ENCODE data around the gene GNLY.

Gene GNLY

GRCh38 chr2:85728342-85728741, 34.2 kb downstream of the GNLY start:
- Histone ChIP-seq H3F3A (ENCODE audit: insufficient read depth, low read length) (no peaks in the 10 kb centered on the region), H3K4me1 (ENCODE audit: insufficient read depth, low read length, severe bottlenecking) (no peaks in the 10 kb centered on the region), H3K9me2 (ENCODE audit: low read depth, low read length) (no peaks in the 10 kb centered on the region), H2AFZ (ENCODE audit: low read length) (no peak overlapping the region), H3K36me3 (ENCODE audit: insufficient read depth, low read length) (no peaks in the 10 kb centered on the region), H4K20me1 (ENCODE audit: insufficient read depth, low read length) (no peaks in the 10 kb centered on the region), H3K9ac (ENCODE audit: low read length) (no peak overlapping the region), H3K79me2 (ENCODE audit: insufficient read depth, low read length) (no peaks in the 10 kb centered on the region), H3K4me2 (ENCODE audit: low read length) (no peak overlapping the region), H3K9me3 (ENCODE audit: low read length) (no peaks in the 10 kb centered on the region), H3K27me3 (ENCODE audit: insufficient read depth, low read length) (no peaks in the 10 kb centered on the region), H3K27ac (ENCODE audit: low read depth, low read length, poor library complexity, severe bottlenecking) (no peak overlapping the region), H3K4me3 (ENCODE audit: low read depth, low read length, poor library complexity, severe bottlenecking) (no peak overlapping the region)
- TF ChIP-seq EZH2 (IDR thresholded peaks at IDR 0.05; ENCODE audit: borderline replicate concordance, low read length) (no peak), CTCF (IDR thresholded peaks at IDR 0.05; ENCODE audit: low read length) (no peak)

GRCh38 chr2:85728883-85729824, 35.0 kb downstream of the GNLY start:
- no peaks in the 10 kb centered on the region for H3K79me2 ChIP-seq (ENCODE audit: insufficient read depth, low read length)
- no peaks in the 10 kb centered on the region for H4K20me1 ChIP-seq (ENCODE audit: insufficient read depth, low read length)
- no peak overlapping the region for H3K27ac ChIP-seq (ENCODE audit: low read depth, low read length, poor library complexity, severe bottlenecking)
- H3K9me3 ChIP-seq (ENCODE audit: low read length) = no peaks in the 10 kb centered on the region
- no peak overlapping the region for H3K9ac ChIP-seq (ENCODE audit: low read length)
- no peak overlapping the region for H3K4me2 ChIP-seq (ENCODE audit: low read length)
- no peaks in the 10 kb centered on the region for H3F3A ChIP-seq (ENCODE audit: insufficient read depth, low read length)
- H3K36me3 ChIP-seq (ENCODE audit: insufficient read depth, low read length) = no peaks in the 10 kb centered on the region
- no peaks in the 10 kb centered on the region for H3K9me2 ChIP-seq (ENCODE audit: low read depth, low read length)
- no peaks in the 10 kb centered on the region for H3K4me1 ChIP-seq (ENCODE audit: insufficient read depth, low read length, severe bottlenecking)
- no peak overlapping the region for H3K4me3 ChIP-seq (ENCODE audit: low read depth, low read length, poor library complexity, severe bottlenecking)
- TF ChIP-seq CTCF (IDR thresholded peaks at IDR 0.05; ENCODE audit: low read length) (peak; percentile 90), EZH2 (IDR thresholded peaks at IDR 0.05; ENCODE audit: borderline replicate concordance, low read length) (no peak)
- no peaks in the 10 kb centered on the region for H3K27me3 ChIP-seq (ENCODE audit: insufficient read depth, low read length)
- H2AFZ ChIP-seq (ENCODE audit: low read length) = no peak overlapping the region

- H3K27ac ChIP-seq (ENCODE audit: low read depth, low read length, poor library complexity, severe bottlenecking) = no peak overlapping the region
- H3K9me2 ChIP-seq (ENCODE audit: low read depth, low read length) = no peaks in the 10 kb centered on the region
- no peak overlapping the region for H3K4me3 ChIP-seq (ENCODE audit: low read depth, low read length, poor library complexity, severe bottlenecking)
- H3K9ac ChIP-seq (ENCODE audit: low read length) = no peak overlapping the region
- H2AFZ ChIP-seq (ENCODE audit: low read length) = no peak overlapping the region
- H3K4me1 ChIP-seq (ENCODE audit: insufficient read depth, low read length, severe bottlenecking) = no peaks in the 10 kb centered on the region
- no peaks in the 10 kb centered on the region for H3F3A ChIP-seq (ENCODE audit: insufficient read depth, low read length)
- no peaks in the 10 kb centered on the region for H4K20me1 ChIP-seq (ENCODE audit: insufficient read depth, low read length)
- no peaks in the 10 kb centered on the region for H3K27me3 ChIP-seq (ENCODE audit: insufficient read depth, low read length)
- no peaks in the 10 kb centered on the region for H3K9me3 ChIP-seq (ENCODE audit: low read length)
- TF ChIP-seq EZH2 (IDR thresholded peaks at IDR 0.05; ENCODE audit: borderline replicate concordance, low read length) = no peak
- H3K79me2 ChIP-seq (ENCODE audit: insufficient read depth, low read length) = no peaks in the 10 kb centered on the region
- no peaks in the 10 kb centered on the region for H3K36me3 ChIP-seq (ENCODE audit: insufficient read depth, low read length)
- H3K4me2 ChIP-seq (ENCODE audit: low read length) = no peak overlapping the region
These were observed 35.8 kb downstream of the GNLY start for GRCh38 chr2:85729825-85730510.

Measured in OCI-LY1 (cell line).